GM12874 (cell line): ENCODE results near the gene MED10.

Source experiments
- CTCF ChIP-seq: IDR thresholded peaks from 2 replicates; pipeline ENCODE4 v1.5.1; 2011; ENCODE audit warnings: low read depth, mild to moderate bottlenecking, control low read depth, low read length, moderate library complexity; ENCODE audit not compliant: insufficient read depth

MED10 gene

DNA sequence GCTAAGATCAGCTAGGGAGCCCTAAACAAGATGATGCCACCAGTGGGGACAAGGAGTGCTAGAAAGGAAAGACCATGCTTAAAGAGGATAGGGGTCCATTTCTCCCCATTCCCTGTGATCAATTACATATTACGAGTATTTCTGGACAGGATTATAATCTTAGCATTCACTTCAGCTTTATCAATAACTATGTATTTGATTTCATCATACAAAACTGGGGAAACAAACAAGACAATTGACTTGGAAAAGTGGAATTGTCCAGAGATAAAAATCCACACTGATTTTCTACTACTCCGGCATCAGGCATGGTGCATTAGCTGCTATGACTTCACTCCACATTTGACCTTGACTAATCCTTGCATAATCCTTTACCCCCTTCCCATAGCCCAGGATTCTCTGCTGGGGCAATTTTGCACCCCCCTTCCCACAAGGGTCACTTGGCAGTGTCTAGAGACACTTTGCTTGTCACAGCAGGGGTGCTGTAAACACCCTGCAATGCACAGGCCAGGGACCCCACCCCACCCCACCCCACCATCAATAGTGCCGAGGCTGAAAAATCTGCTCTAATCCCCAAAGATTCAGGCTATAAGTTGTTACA lies 40.4 kb upstream of the MED10 start:
- no peak for TF ChIP-seq CTCF

GRCh38 chr5:6417657-6418056 lies 39.3 kb upstream of the MED10 start:
- TF ChIP-seq CTCF, result no peak

DNA sequence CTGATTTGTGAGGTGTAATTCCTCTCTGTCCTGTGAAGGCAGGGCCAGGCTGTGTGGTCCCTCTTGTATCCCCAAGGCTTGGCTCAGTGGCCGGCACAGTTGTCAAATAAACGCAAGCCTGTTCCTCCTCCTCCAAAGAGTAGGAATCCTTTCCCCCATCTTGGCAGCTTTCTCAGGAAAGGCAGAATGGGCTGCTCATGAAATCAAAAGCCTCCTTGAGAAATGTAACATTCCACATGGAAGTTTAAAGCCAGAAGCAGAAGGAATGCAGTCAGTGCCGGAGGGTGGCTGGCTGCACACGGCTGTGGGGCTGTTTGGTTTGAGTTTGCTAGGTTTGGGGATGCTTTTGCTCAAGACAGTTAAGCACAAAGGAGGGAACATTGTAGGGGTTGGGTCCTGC lies 34.5 kb upstream of the MED10 start:
- TF ChIP-seq CTCF, result no peak

- no peak for TF ChIP-seq CTCF
These were observed 32.8 kb upstream of the MED10 start for GRCh38 chr5:6411141-6411540.

DNA sequence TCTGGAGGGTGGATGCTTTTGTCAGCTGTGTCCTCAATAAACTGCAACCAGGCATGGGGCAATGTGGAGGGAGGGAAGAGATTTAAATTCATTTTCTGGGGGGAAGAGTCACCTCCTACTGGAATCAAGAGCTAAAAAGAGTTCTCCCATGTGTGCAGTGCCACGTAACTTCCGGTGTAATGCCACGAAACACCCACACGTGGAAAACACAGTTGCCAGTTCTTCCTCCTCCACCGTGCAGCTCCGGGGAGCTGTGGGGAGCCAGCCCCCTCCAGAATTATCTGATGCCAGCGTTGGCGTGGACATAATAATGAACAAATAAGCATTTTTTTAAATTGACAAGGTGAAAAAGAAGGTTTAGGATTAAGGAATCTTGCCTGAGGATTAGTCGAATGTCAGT lies 32.1 kb upstream of the MED10 start:
- TF ChIP-seq CTCF, result no peak

GRCh38 chr5:6408627-6409446 lies 30.5 kb upstream of the MED10 start:
- no peak for TF ChIP-seq CTCF

DNA sequence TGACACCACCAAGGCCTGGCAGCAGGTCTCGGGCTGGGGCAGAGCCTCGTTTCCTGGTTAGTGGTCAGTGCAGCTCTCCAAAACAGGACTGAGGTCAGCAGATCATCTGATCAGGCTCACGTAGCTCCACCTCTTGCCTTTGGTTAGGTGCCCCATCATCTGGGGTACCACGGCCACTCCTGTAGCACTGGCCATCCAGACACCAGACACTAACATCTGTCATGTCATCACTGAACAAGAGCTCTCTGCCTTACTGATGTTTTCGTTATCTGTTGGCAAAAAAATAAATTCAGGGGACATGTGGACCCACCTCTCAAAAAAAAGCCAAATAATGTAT lies 29.9 kb upstream of the MED10 start:
- TF ChIP-seq CTCF, result no peak
